ENCODE results near the gene TREH. TPM values are rescaled to one million over a fixed set of nuclear protein-coding genes. Genes with fewer than 3 reads are reported as not detected.

Gene TREH
- total RNA-seq, 1 experiment from 2014 or later: not detected

- no peaks in the 10 kb centered on the region for H3K9me3 ChIP-seq (ENCODE audit: control insufficient read depth, low read depth, low read length)
- H2BK15ac ChIP-seq (ENCODE audit: low read depth, low read length): no peak overlapping the region
- no peak overlapping the region for H3K4me2 ChIP-seq (ENCODE audit: insufficient read depth, insufficient read length, low read length)
- Mint-ChIP-seq H3K4me3 (no peak overlapping the region), H3K36me3 (ENCODE audit: insufficient read depth in 1 of 3, low read depth in 3 of 3) (peaks cover 2 to 6% (median 4%) of the 10 kb centered on the region in 3 experiments; a peak in 6 of 7 replicates), H3K4me1 (peaks cover 78 to 81% of the 10 kb centered on the region in 2 experiments), H3K27me3 (ENCODE audit: low read depth) (peaks cover 4% of the 10 kb centered on the region; the same call in 1 of the 2 replicates), H3K27ac (no peak overlapping the region), H3K9me3 (no peaks in the 10 kb centered on the region)
- H2BK12ac ChIP-seq (ENCODE audit: insufficient read length, low read depth, low read length): no peak overlapping the region
- peaks cover 9% of the 10 kb centered on the region for H3K23me2 ChIP-seq (ENCODE audit: insufficient read length, low read depth, low read length, poor library complexity, severe bottlenecking)
- no peak overlapping the region for H2AFZ ChIP-seq (ENCODE audit: low read length)
- no peaks in the 10 kb centered on the region; the same call in 1 of the 2 replicates for H3K27me3 ChIP-seq (ENCODE audit: insufficient read depth, low read length)
- no peak overlapping the region for H3K56ac ChIP-seq (ENCODE audit: insufficient read length, low read depth, low read length)
- no peak overlapping the region for H2BK20ac ChIP-seq (ENCODE audit: low read depth, low read length, poor library complexity, severe bottlenecking)
- H3K23ac ChIP-seq (ENCODE audit: insufficient read length, low read depth, low read length): no peak overlapping the region
- H4K91ac ChIP-seq (ENCODE audit: insufficient read length, low read depth, low read length): no peak overlapping the region
- peaks cover 10% of the 10 kb centered on the region; the same call in 1 of the 2 replicates for H3K4me1 ChIP-seq (ENCODE audit: insufficient read depth, low read length)
- H3K9ac ChIP-seq (ENCODE audit: extremely low read depth, insufficient read length, low read length): no peak overlapping the region
- H3K27ac ChIP-seq (ENCODE audit: insufficient read length, low read depth, low read length): no peak overlapping the region
- no peak overlapping the region for H3K18ac ChIP-seq (ENCODE audit: insufficient read length, low read depth, low read length)
- no peak overlapping the region for H2AK5ac ChIP-seq (ENCODE audit: insufficient read length, low read length)
- H4K5ac ChIP-seq (ENCODE audit: insufficient read length, low read depth, low read length): no peak overlapping the region
- DNase-seq: no peak
- no peak overlapping the region for H3K4ac ChIP-seq (ENCODE audit: low read depth, low read length)
- H2BK5ac ChIP-seq (ENCODE audit: insufficient read length, low read length): no peak overlapping the region
- H3K79me2 ChIP-seq (ENCODE audit: insufficient read depth, low read length): no peaks in the 10 kb centered on the region; the same call in 1 of the 2 replicates
- no peaks in the 10 kb centered on the region for H4K20me1 ChIP-seq (ENCODE audit: control insufficient read depth, insufficient read depth, insufficient read length)
- H3K79me1 ChIP-seq (ENCODE audit: insufficient read depth, low read depth, low read length, poor library complexity, severe bottlenecking): no peaks in the 10 kb centered on the region
- no peak overlapping the region for H3T11ph ChIP-seq (ENCODE audit: low read length)
- no CpG with 5 or more reads among the region's 4 CpGs for WGBS (ENCODE audit: extremely low coverage, insufficient read length, low lambda C conversion rate)
- no peak overlapping the region for H3K14ac ChIP-seq (ENCODE audit: insufficient read depth, low read length)
- H4K8ac ChIP-seq (replicated peaks; ENCODE audit: insufficient read length, low read depth, low read length): no peak overlapping the region
- TF ChIP-seq CTCF (conservative IDR thresholded peaks at IDR 0.05): no peak
- no peak overlapping the region for H2BK120ac ChIP-seq (ENCODE audit: low read depth, low read length, poor library complexity, severe bottlenecking)
These were observed 60.5 kb downstream of the TREH start for GRCh38 chr11:118618991-118619375.

Measured in H9 (cell line).